ENCODE measurements around the gene CCDC107.

CCDC107 gene

DNA sequence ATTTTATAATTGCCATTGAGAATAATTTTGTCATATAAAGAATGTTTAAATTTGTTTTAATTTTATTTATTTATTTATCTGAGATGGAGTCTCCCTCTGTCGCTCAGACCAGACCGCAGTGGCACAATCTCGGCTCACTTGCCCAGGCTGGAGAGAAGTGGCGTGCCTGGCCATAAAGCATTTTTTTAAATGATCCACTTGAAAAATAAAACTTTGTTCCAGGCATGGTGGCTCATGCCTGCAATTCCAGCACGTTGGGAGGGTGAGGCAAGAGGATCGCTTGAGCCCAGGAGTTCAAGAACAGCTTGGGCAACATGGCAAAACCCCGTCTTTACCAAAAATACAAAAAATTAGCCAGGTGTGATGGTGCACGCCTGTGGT is 5.3 kb upstream of the CCDC107 start:
- no peak overlapping the region for H3K27ac ChIP-seq (ENCODE audit: extremely low read depth, low read depth, low read length)
- POLR2A ChIA-PET, result interaction anchor here (0.6 to 1.5 kb wide), 3 partner anchors 12 to 1900 kb away, joined by 3 to 5 read pairs (median 4); partner anchors contain the start of gene ARHGEF39
- H3K36me3 ChIP-seq (ENCODE audit: control insufficient read depth in 2 of 2, insufficient read depth in 1 of 2, low read length in 2 of 2), result no peaks in the 10 kb centered on the region
- H3K4me1 ChIP-seq (ENCODE audit: control insufficient read depth, insufficient read depth, low read length), result no peaks in the 10 kb centered on the region
- no peak overlapping the region for H3K4me3 ChIP-seq (ENCODE audit: low read depth, low read length)
- no peaks in the 10 kb centered on the region for H3K9me3 ChIP-seq (ENCODE audit: control insufficient read depth, insufficient read depth, low read depth, low read length)
- CTCF ChIA-PET, result no interaction called here
- TF ChIP-seq, protein P1, sequence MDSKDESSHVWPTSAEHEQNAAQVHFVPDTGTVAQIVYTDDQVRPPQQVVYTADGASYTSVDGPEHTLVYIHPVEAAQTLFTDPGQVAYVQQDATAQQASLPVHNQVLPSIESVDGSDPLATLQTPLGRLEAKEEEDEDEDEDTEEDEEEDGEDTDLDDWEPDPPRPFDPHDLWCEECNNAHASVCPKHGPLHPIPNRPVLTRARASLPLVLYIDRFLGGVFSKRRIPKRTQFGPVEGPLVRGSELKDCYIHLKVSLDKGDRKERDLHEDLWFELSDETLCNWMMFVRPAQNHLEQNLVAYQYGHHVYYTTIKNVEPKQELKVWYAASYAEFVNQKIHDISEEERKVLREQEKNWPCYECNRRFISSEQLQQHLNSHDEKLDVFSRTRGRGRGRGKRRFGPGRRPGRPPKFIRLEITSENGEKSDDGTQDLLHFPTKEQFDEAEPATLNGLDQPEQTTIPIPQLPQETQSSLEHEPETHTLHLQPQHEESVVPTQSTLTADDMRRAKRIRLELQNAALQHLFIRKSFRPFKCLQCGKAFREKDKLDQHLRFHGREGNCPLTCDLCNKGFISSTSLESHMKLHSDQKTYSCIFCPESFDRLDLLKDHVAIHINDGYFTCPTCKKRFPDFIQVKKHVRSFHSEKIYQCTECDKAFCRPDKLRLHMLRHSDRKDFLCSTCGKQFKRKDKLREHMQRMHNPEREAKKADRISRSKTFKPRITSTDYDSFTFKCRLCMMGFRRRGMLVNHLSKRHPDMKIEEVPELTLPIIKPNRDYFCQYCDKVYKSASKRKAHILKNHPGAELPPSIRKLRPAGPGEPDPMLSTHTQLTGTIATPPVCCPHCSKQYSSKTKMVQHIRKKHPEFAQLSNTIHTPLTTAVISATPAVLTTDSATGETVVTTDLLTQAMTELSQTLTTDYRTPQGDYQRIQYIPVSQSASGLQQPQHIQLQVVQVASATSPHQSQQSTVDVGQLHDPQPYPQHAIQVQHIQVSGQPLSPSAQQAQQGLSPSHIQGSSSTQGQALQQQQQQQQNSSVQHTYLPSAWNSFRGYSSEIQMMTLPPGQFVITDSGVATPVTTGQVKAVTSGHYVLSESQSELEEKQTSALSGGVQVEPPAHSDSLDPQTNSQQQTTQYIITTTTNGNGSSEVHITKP (tag by site-specific recombination; IDR thresholded peaks at IDR 0.05), result peak; percentile 8; the same call in 1 of the 2 replicates
- TF ChIP-seq ZNF341 (tag by site-specific recombination; IDR thresholded peaks at IDR 0.05; ENCODE audit: low read depth), result no peak

DNA sequence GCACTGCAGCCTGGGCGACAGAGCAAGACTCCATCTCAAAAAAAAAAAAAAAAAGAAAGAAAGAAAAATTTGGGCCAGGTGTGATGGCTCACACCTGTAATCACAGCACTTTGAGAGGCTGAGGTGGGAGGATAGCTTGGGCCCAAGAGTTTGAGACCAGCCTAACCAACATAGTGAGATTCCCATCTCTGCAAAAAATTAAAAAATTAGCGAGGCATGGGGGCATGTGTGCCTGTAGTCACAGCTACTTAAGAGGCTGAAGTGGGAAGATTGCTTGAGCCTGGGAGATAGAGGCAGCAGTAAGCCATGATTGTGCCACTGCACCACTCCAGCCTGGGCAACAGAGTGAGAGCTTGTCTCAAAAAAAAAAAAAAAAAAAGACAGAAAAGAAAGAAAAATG is 4.5 kb upstream of the CCDC107 start:
- TF ChIP-seq, protein P2, sequence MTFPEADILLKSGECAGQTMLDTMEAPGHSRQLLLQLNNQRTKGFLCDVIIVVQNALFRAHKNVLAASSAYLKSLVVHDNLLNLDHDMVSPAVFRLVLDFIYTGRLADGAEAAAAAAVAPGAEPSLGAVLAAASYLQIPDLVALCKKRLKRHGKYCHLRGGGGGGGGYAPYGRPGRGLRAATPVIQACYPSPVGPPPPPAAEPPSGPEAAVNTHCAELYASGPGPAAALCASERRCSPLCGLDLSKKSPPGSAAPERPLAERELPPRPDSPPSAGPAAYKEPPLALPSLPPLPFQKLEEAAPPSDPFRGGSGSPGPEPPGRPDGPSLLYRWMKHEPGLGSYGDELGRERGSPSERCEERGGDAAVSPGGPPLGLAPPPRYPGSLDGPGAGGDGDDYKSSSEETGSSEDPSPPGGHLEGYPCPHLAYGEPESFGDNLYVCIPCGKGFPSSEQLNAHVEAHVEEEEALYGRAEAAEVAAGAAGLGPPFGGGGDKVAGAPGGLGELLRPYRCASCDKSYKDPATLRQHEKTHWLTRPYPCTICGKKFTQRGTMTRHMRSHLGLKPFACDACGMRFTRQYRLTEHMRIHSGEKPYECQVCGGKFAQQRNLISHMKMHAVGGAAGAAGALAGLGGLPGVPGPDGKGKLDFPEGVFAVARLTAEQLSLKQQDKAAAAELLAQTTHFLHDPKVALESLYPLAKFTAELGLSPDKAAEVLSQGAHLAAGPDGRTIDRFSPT (tag by site-specific recombination; IDR thresholded peaks at IDR 0.05), result no peak
- TF ChIP-seq ZNF658 (tag by site-specific recombination; IDR thresholded peaks at IDR 0.05) (no peak), ZSCAN30 (tag by site-specific recombination; IDR thresholded peaks at IDR 0.05) (no peak), ZNF426 (tag by site-specific recombination; IDR thresholded peaks at IDR 0.05) (no peak), ZBTB21 (tag by site-specific recombination; IDR thresholded peaks at IDR 0.05) (no peak)
- ChIA-PET POLR2A (interaction anchor here (0.6 kb wide), 1 partner anchor 54 kb away, joined by 3 read pairs; no protein-coding TSS in a partner anchor), CTCF (interaction anchor here (0.7 kb wide), 1 partner anchor 1642 kb away, joined by 3 read pairs; no protein-coding TSS in a partner anchor)
- Histone ChIP-seq H3K4me3 (ENCODE audit: low read depth, low read length) (no peak overlapping the region), H3K9me3 (ENCODE audit: control insufficient read depth, insufficient read depth, low read depth, low read length) (no peaks in the 10 kb centered on the region), H3K27ac (ENCODE audit: extremely low read depth, low read depth, low read length) (no peak overlapping the region), H3K36me3 (ENCODE audit: control insufficient read depth in 2 of 2, insufficient read depth in 1 of 2, low read length in 2 of 2) (no peaks in the 10 kb centered on the region), H3K4me1 (ENCODE audit: control insufficient read depth, insufficient read depth, low read length) (no peaks in the 10 kb centered on the region)

DNA sequence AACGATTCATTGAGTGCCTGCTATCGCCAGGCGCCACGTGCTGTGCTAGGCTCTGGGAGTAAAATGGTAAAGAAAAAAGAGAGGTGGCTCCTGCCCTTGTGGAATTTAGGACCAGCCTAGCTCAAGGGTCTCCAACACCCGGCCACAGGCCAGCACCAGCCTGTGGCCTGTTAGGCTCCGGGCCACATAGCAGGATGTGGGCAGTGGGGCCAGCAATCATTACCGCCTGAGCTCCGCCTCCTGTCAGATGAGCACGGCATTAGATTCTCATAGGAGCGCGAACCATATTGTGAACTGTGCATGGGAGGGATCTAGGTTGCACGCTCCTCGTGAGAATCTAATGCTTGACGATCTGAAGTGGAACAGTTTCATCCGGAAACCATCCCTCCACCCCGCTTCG is 1.7 kb upstream of the CCDC107 start:
- ChIA-PET POLR2A (interaction anchor here (0.7 to 4.3 kb wide), 5 partner anchors 9 to 101 kb away, joined by 4 to 41 read pairs (median 7); partner anchors contain the start of genes CREB3 and TLN1), CTCF (interaction anchor here (1.1 to 14.5 kb wide), 8 partner anchors 9 to 226 kb away, joined by 4 to 157 read pairs (median 12); partner anchors contain the start of genes ARHGEF39, TLN1 and TPM2)
- peaks cover 8% of the 10 kb centered on the region; the same call in 1 of the 2 replicates for H3K4me1 ChIP-seq (ENCODE audit: control insufficient read depth, insufficient read depth, low read length)
- no peak overlapping the region for H3K4me3 ChIP-seq (ENCODE audit: low read depth, low read length)
- TF ChIP-seq ZBTB17 (tag by site-specific recombination; IDR thresholded peaks at IDR 0.05) (no peak), MYNN (tag by site-specific recombination; IDR thresholded peaks at IDR 0.05; ENCODE audit: borderline replicate concordance) (no peak), ZNF707 (tag by site-specific recombination; IDR thresholded peaks at IDR 0.05) (no peak), ZNF621 (tag by site-specific recombination; IDR thresholded peaks at IDR 0.05) (no peak), ZNF10 (tag by site-specific recombination; IDR thresholded peaks at IDR 0.05) (no peak), ZNF76 (tag by site-specific recombination; IDR thresholded peaks at IDR 0.05; ENCODE audit: borderline replicate concordance, low read depth) (no peak), ZNF624 (tag by site-specific recombination; IDR thresholded peaks at IDR 0.05) (no peak), ZNF121 (tag by site-specific recombination; IDR thresholded peaks at IDR 0.05) (no peak), ZNF600 (tag by site-specific recombination; IDR thresholded peaks at IDR 0.05) (no peak)
- TF ChIP-seq, protein P3, sequence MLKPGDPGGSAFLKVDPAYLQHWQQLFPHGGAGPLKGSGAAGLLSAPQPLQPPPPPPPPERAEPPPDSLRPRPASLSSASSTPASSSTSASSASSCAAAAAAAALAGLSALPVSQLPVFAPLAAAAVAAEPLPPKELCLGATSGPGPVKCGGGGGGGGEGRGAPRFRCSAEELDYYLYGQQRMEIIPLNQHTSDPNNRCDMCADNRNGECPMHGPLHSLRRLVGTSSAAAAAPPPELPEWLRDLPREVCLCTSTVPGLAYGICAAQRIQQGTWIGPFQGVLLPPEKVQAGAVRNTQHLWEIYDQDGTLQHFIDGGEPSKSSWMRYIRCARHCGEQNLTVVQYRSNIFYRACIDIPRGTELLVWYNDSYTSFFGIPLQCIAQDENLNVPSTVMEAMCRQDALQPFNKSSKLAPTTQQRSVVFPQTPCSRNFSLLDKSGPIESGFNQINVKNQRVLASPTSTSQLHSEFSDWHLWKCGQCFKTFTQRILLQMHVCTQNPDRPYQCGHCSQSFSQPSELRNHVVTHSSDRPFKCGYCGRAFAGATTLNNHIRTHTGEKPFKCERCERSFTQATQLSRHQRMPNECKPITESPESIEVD (tag by site-specific recombination; IDR thresholded peaks at IDR 0.05), result no peak
- TF ChIP-seq, protein P4, sequence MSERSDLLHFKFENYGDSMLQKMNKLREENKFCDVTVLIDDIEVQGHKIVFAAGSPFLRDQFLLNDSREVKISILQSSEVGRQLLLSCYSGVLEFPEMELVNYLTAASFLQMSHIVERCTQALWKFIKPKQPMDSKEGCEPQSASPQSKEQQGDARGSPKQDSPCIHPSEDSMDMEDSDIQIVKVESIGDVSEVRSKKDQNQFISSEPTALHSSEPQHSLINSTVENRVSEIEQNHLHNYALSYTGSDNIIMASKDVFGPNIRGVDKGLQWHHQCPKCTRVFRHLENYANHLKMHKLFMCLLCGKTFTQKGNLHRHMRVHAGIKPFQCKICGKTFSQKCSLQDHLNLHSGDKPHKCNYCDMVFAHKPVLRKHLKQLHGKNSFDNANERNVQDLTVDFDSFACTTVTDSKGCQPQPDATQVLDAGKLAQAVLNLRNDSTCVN (tag by site-specific recombination; optimal IDR thresholded peaks at IDR 0.05), result no peak
- TF ChIP-seq, protein P5, sequence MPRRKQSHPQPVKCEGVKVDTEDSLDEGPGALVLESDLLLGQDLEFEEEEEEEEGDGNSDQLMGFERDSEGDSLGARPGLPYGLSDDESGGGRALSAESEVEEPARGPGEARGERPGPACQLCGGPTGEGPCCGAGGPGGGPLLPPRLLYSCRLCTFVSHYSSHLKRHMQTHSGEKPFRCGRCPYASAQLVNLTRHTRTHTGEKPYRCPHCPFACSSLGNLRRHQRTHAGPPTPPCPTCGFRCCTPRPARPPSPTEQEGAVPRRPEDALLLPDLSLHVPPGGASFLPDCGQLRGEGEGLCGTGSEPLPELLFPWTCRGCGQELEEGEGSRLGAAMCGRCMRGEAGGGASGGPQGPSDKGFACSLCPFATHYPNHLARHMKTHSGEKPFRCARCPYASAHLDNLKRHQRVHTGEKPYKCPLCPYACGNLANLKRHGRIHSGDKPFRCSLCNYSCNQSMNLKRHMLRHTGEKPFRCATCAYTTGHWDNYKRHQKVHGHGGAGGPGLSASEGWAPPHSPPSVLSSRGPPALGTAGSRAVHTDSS (tag by site-specific recombination; IDR thresholded peaks at IDR 0.05), result no peak
- H3K9me3 ChIP-seq (ENCODE audit: control insufficient read depth, insufficient read depth, low read depth, low read length), result no peaks in the 10 kb centered on the region
- H3K36me3 ChIP-seq (ENCODE audit: control insufficient read depth in 2 of 2, insufficient read depth in 1 of 2, low read length in 2 of 2), result peaks cover 1 to 14% of the 10 kb centered on the region in 2 experiments; a peak in 2 of 3 replicates
- no peak overlapping the region for H3K27ac ChIP-seq (ENCODE audit: extremely low read depth, low read depth, low read length)

Measured in HEK293 (cell line).